ENCODE data around the gene MZT1.

DNA sequence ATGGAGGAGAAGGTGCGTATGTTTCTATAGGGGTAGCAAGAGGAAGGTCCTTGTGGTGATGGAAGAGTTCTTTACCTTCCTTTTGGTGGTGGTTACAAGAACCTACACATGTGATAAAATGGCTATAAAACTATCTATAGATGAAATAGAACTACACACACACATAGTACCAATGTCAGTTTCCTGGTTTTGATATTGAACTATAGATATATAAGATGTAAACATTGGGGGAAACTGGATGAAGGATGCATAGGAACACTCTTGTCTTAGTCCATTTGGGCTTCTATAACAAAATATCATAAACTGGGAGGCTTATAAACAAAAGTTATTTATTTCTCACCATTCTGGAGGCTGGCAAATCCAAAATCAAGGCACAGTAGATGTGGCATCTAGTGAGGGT is 47.1 kb downstream of the MZT1 start:
- TF ChIP-seq, protein P1, sequence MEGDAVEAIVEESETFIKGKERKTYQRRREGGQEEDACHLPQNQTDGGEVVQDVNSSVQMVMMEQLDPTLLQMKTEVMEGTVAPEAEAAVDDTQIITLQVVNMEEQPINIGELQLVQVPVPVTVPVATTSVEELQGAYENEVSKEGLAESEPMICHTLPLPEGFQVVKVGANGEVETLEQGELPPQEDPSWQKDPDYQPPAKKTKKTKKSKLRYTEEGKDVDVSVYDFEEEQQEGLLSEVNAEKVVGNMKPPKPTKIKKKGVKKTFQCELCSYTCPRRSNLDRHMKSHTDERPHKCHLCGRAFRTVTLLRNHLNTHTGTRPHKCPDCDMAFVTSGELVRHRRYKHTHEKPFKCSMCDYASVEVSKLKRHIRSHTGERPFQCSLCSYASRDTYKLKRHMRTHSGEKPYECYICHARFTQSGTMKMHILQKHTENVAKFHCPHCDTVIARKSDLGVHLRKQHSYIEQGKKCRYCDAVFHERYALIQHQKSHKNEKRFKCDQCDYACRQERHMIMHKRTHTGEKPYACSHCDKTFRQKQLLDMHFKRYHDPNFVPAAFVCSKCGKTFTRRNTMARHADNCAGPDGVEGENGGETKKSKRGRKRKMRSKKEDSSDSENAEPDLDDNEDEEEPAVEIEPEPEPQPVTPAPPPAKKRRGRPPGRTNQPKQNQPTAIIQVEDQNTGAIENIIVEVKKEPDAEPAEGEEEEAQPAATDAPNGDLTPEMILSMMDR (IDR thresholded peaks at IDR 0.05; ENCODE audit: low read depth, low read length, missing input control): no peak
- no peak for TF ChIP-seq EGR1 (IDR thresholded peaks at IDR 0.05; ENCODE audit: low read depth in 2 of 2)

All from liver (tissue), 3 donors.